GM19043 (cell line): ENCODE measurements around the gene IQCN.
"Not testable (repeated sequence)": the region's sequence is repeated elsewhere in the genome, so short reads cannot be mapped to it uniquely, and the experiment has no call there.

Experiments used
- ATAC-seq: cut with Tn5 transposase; IDR thresholded peaks from one replicate; pipeline ENCODE4 v1.9.1; 2021; ENCODE audit warnings: low read depth; ENCODE audit not compliant: unreplicated experiment

The IQCN gene

DNA sequence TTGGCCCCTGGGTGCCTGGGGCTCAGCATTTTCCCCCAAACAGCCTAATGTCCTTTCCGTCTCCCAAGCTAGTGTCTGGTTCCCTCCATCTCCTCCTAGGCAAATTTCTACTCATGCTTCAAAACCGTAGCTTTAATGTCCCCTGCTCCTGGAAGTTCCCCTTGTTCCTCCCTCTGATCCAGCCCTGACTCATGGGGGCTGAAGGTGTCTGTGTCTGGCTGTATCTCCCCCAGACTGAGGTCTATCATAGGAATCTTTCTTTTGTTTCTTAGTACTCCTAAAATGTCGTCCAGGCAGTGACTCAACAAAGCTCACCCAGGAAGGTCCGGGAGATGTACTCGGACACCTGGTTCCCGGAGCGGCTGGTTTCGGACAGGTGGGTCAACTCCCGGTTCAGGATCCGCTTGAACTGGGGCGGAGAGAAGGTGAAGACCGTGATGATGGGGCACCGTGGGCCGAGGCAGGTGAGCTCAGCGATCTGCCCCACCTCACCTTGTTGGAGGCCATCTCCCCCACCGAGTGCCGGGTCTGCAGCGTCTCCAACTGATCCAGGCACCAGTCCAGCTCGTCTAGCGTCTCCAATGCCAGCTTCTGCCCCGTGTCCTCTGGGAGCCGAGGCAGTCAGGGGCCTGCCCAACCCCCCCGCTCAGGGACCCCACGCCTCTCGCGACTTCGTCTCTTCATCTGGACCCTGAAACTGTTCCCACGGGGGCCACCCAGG, 54.2 kb downstream of the IQCN start:
- ATAC-seq = no peak

DNA sequence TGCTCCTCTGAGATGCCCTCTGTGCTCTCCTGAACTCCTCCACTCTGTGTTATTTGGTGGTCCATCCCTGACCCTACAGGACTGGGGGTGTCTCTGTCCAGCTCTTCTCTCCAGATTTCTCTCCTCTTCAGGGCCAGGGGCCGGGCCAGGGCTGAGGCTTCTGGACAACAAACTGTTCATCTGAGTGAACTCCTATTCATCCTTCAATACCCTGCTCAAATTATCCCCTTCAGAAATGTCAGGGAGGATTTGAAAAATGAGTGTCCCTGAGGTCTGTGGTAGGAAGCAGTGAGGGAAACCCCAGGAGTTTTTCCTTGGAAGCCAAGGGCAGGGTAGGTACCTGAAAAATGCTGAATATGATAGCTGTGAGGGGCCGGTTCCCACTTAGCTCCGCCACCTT, 55.7 kb downstream of the IQCN start:
- ATAC-seq = no peak

DNA sequence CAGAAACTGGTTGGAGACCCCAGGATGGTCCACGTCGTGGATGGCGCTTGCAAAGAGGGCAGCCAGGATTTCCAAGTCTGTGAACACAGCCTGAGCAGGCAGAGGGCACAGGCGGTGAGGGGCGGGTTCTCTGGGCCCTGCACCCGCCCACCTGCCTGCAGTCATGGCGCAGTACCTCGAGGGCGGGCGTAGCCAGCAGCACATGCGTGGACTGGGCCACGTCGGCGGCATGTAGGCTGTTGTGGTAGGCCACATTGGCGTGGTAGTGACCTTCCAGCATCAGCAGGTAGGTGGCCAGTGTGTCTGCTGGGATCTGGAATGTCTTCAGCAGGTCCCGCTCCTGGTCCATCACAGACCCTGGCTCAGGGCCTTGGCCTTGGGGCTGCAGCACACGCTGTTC, 56.1 kb downstream of the IQCN start:
- no peak for ATAC-seq

DNA sequence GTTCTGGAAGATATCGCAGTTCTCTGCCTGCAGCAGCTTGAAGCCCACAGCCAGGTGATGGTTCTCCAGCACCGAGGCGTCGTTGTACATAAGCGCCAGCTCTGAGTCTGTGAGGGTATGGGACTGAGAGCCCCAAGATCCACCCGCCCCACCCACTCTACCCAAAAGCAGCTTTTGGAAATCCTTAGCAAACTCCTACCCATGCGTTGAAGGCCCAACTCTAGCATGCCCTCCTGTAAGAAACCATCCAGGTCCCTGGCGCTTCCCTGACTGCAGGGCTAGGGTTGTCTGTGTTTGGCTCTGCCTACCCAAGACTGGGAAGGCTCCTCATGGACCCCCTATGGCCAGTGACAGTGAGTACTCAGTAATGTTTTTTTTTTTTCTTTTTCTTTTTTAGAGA, 57.5 kb downstream of the IQCN start:
- no peak for ATAC-seq

DNA sequence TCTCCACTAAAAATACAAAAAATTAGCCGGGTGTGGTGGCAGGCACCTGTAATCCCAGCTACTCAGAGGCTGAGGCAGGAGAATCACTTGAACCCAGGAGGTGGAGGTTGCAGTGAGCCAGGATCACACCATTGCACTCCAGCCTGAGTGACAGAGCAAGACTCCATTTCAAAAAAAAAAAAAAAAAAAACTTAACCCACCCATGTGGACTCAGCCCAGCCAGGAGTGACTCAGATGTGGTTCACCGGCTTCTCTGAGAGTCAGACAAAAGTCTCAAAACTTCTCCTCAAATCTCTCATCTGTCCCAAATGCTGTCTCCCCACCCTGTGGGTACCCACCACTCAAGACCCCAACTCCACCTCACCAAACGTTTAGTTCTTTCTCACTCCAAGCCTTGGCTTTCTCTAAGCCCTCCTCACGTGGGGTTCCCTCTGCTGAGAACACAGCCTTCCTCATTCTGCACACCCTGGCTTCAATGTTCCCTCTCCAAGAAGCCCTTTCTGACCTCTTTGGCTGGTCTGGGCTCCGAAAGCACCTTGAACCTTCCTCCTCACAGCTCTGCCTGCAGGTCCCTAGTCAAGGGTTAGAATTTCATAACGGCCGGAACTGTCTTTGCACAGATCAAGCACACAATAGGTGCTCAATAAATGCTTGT, 59.3 kb downstream of the IQCN start:
- ATAC-seq = no peak

DNA sequence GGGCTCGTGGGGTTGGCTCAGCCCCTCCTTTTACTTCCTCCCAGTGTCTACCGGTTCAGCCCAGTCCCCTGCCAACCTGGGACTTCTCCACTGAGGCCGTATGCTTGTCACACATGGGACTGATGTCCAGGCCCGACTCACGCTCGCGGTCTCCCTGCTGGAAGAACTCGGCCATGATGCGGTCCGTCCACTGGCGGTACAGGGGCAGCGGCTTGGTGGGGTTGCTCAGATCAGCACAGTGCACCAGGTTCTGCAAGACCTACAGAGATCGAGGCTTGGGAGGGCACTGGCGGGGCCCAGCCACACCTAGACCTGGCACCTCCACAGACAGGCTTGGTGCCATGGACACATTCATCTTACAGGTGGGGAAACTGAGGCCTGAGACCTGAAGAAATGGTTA, 62.6 kb downstream of the IQCN start:
- ATAC-seq = no peak

DNA sequence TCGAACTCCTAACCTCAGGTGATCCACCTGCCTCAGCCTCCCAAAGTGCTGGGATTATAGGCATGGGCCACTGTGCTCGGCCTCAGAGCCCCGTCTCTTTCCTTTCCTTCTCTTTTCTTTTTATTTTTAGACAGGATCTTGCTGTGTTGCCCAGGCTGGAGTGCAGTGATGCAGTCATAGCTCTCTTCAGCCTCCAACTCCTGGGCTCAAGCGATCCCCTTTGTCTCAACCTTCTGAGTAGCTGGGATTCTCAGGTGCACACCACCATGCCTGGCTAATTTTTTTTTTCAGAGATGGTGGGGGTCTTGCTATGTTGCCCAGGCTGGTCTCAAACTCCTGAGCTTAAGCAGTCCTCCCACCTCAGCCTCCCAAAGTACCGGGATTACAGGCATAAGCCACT, 64.3 kb downstream of the IQCN start:
- ATAC-seq = not testable (repeated sequence)

DNA sequence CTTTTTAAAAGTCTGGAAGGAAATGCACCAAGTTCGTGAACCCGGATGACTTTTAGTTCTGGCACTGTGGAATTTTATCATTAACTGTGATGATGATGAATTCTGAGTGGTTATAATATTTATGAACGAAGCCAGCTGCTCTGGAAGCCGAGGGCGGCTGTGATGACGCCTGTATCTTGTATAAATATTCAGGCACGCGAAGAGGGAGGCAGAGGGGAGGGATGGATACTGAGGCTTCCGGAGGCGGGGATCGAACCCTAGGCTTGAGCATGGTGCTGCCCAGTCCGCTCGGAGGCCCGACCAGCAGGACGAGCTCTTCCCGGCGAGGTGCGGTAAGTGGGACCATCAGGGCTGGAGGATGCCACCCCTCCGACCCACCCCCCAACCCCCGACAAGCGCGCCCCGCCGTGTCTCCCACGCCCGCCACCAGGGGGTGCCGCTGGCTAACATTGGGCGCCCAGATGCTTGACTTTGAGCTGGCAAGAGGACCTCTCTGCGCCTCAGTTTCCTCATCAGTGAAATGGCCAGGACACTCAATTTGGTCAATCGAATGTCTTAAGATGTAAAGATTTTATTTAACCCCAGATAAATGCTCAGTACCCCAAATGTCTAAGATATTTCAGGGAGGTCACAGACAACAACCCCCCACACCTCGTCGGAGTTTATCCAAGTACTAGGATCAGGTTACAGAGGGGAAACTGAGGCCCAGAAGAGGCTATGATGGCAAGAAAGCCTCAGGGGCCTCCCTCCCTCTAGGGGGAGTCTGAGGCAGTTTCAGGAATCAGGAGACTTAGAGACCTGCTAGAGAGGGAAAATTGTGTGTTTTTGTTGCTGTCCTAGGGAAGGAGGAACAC, 65.9 kb downstream of the IQCN start:
- no peak for ATAC-seq
